HFFc6 (cell line): ENCODE measurements around the gene EEFSEC. TPM values are rescaled to one million over a fixed set of nuclear protein-coding genes. Genes with fewer than 3 reads are reported as not detected.

ENCODE experiments used
- DNase-seq: peaks from one replicate; pipeline ENCODE4 v3.0.0-alpha.2; 2018
- H3K27ac Mint-ChIP-seq: 2 replicates; pipeline ENCODE4 v1.8.0; 2020; ENCODE audit warnings: mild to moderate bottlenecking, mixed read lengths
- H3K27me3 Mint-ChIP-seq: 2 replicates; pipeline ENCODE4 v1.8.0; 2021; ENCODE audit warnings: mild to moderate bottlenecking, moderate library complexity, mixed read lengths; ENCODE audit not compliant: insufficient read depth
- H3K36me3 Mint-ChIP-seq: 2 replicates; pipeline ENCODE4 v1.8.0; 2021; ENCODE audit warnings: low read depth, mixed read lengths
- H3K4me1 Mint-ChIP-seq: 2 replicates; pipeline ENCODE4 v1.8.0; 2020; ENCODE audit warnings: low read depth, mixed read lengths
- H3K4me3 Mint-ChIP-seq: 2 replicates; pipeline ENCODE4 v1.8.0; 2020; ENCODE audit warnings: mild to moderate bottlenecking, moderate library complexity, mixed read lengths
- H3K9me3 Mint-ChIP-seq: 2 replicates; pipeline ENCODE4 v1.8.0; 2020; ENCODE audit warnings: mild to moderate bottlenecking, mixed read lengths
- total RNA-seq, 6 experiments: library from RNA; stranded (reverse); fragmentation: NEBNext Ultra II Directional; extraction: Animal tissue kit (Norgen Biotek cat#: 25700); gene quantifications; 2 replicates in 1 of 6; 3 replicates in 5 of 6; pipeline ENCODE4 v1.2.3, GENCODE V29; 2021
- TF ChIP-seq, protein P1 (sequence below): fragments of 200-600 bp; sonication (generic); IDR thresholded peaks from 2 replicates; pipeline ENCODE4 v1.5.0; 2021; ENCODE audit warnings: antibody characterized with exemption, mild to moderate bottlenecking

The EEFSEC gene
- total RNA-seq, 6 experiments from 2014 or later = 8.2 to 11.6 (median 11.0) TPM

- Mint-ChIP-seq H3K9me3 (no peaks in the 10 kb centered on the region), H3K4me3 (no peak overlapping the region), H3K27me3 (no peaks in the 10 kb centered on the region; the same call in 1 of the 2 replicates), H3K27ac (no peak overlapping the region), H3K4me1 (peaks cover 19% of the 10 kb centered on the region), H3K36me3 (no peaks in the 10 kb centered on the region)
- TF ChIP-seq, protein P1, sequence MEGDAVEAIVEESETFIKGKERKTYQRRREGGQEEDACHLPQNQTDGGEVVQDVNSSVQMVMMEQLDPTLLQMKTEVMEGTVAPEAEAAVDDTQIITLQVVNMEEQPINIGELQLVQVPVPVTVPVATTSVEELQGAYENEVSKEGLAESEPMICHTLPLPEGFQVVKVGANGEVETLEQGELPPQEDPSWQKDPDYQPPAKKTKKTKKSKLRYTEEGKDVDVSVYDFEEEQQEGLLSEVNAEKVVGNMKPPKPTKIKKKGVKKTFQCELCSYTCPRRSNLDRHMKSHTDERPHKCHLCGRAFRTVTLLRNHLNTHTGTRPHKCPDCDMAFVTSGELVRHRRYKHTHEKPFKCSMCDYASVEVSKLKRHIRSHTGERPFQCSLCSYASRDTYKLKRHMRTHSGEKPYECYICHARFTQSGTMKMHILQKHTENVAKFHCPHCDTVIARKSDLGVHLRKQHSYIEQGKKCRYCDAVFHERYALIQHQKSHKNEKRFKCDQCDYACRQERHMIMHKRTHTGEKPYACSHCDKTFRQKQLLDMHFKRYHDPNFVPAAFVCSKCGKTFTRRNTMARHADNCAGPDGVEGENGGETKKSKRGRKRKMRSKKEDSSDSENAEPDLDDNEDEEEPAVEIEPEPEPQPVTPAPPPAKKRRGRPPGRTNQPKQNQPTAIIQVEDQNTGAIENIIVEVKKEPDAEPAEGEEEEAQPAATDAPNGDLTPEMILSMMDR = no peak
- DNase-seq = no peak
Observed at GRCh38 chr3:128369121-128369703, 215.9 kb downstream of the EEFSEC start.

- Mint-ChIP-seq H3K36me3 (no peaks in the 10 kb centered on the region), H3K4me1 (peaks cover 19% of the 10 kb centered on the region), H3K9me3 (no peaks in the 10 kb centered on the region), H3K27ac (no peak overlapping the region), H3K4me3 (no peak overlapping the region), H3K27me3 (no peaks in the 10 kb centered on the region; the same call in 1 of the 2 replicates)
- TF ChIP-seq, protein P1 = peak; percentile 20; the same call in 1 of the 2 replicates
- DNase-seq = no peak
Observed at GRCh38 chr3:128369881-128370642, 216.8 kb downstream of the EEFSEC start.

GRCh38 chr3:128372281-128372680 lies 219.0 kb downstream of the EEFSEC start:
- peaks cover 8% of the 10 kb centered on the region for H3K4me1 Mint-ChIP-seq
- H3K36me3 Mint-ChIP-seq = no peaks in the 10 kb centered on the region
- H3K9me3 Mint-ChIP-seq = no peaks in the 10 kb centered on the region
- no peak overlapping the region for H3K27ac Mint-ChIP-seq
- no peaks in the 10 kb centered on the region; the same call in 1 of the 2 replicates for H3K27me3 Mint-ChIP-seq
- H3K4me3 Mint-ChIP-seq = no peak overlapping the region
- TF ChIP-seq, protein P1 = no peak
- DNase-seq = no peak

GRCh38 chr3:128372707-128373533 lies 219.6 kb downstream of the EEFSEC start:
- Mint-ChIP-seq H3K4me1 (peaks cover 1% of the 10 kb centered on the region), H3K9me3 (no peaks in the 10 kb centered on the region), H3K27me3 (no peaks in the 10 kb centered on the region; the same call in 1 of the 2 replicates), H3K4me3 (no peak overlapping the region), H3K36me3 (no peaks in the 10 kb centered on the region), H3K27ac (no peak overlapping the region)
- no peak for DNase-seq
- TF ChIP-seq, protein P1 = no peak

DNA sequence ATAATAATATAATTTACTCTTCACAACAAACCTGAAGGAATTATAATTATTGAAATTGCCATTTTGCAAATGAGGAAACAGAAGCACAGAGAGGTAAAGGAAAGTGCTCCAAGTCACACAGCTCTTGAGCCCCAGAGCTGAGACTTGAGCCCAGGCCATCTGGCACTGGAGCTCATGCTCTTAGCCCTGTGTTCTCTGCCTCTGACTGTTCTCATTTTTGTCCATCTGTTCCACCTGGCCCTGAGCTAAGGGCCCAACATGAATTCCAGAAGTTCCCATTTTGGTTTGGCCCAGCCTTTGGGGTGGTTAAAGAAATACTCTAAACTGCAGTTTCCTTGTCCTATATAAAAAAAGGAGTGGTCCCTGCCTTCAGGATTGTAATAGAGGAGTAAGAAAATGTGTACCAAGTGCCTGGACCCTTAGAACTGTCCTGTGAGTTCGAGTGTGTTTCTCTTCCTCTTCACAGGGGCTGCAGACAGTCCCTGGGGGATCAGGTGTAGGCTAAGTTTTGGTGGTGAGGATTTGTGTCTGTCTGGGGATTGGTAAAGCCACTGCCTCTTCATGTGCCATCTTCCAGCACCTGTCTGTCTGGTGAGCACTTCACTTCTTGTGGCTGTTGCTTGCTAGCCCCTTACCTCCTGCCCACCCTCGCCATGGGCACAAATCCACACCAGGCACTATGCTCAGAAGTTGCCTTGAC lies 221.6 kb downstream of the EEFSEC start:
- no peaks in the 10 kb centered on the region for H3K36me3 Mint-ChIP-seq
- DNase-seq = no peak
- H3K4me1 Mint-ChIP-seq = peaks cover 5% of the 10 kb centered on the region; the same call in 1 of the 2 replicates
- H3K27me3 Mint-ChIP-seq = no peaks in the 10 kb centered on the region
- H3K9me3 Mint-ChIP-seq = no peaks in the 10 kb centered on the region
- TF ChIP-seq, protein P1 = no peak
- no peak overlapping the region for H3K4me3 Mint-ChIP-seq
- H3K27ac Mint-ChIP-seq = no peak overlapping the region
